ENCODE measurements around the gene ZFR. TPM values are rescaled to one million over a fixed set of nuclear protein-coding genes. Genes with fewer than 3 reads are reported as not detected.

ZFR gene
- total RNA-seq, 1 donor from 2014 or later = 131 TPM

DNA sequence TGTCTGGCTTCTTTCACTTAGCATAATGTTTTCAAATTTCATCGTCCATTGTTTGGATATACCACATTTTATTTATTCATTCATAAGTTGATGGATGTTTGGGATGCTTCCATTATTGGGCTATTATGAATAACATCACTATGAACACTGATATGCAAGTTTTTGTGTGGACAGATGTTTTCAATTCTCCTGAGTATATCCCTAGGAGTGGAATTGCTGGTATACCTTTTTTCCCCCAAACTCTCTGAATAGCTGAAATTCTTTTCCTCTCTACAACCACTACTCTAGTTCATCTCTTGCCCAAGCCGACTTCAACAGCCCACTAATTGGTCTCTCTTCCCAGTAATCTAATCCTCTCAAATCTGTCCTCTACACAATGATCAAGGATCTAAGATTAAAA lies 4.7 kb upstream of the ZFR start:
- Histone ChIP-seq H3K4me2 (no peak overlapping the region), H3K36me3 (no peaks in the 10 kb centered on the region), H3K9me3 (ENCODE audit: low read depth) (no peaks in the 10 kb centered on the region), H3K27ac (no peak overlapping the region), H3K4me3 (no peak overlapping the region), H3K27me3 (peaks cover 20% of the 10 kb centered on the region), H3K79me2 (ENCODE audit: low read depth) (peaks cover 2% of the 10 kb centered on the region), H3F3A (ENCODE audit: low read depth) (no peaks in the 10 kb centered on the region), H3K4me1 (no peaks in the 10 kb centered on the region), H2AFZ (replicated peaks) (no peak overlapping the region), H3K9ac (no peak overlapping the region), H4K20me1 (ENCODE audit: low read depth) (no peaks in the 10 kb centered on the region)
- Mint-ChIP-seq H3K36me3 (no peaks in the 10 kb centered on the region), H3K4me1 (peaks cover 9% of the 10 kb centered on the region), H3K27ac (no peak overlapping the region), H3K4me3 (no peak overlapping the region), H3K9me3 (no peaks in the 10 kb centered on the region), H3K27me3 (ENCODE audit: insufficient read depth, low read depth) (peaks cover 6% of the 10 kb centered on the region)
- TF ChIP-seq EZH2 (IDR thresholded peaks at IDR 0.05) (no peak), EZH2phosphoT487 (IDR thresholded peaks at IDR 0.05) (no peak)
- TF ChIP-seq, protein P1, sequence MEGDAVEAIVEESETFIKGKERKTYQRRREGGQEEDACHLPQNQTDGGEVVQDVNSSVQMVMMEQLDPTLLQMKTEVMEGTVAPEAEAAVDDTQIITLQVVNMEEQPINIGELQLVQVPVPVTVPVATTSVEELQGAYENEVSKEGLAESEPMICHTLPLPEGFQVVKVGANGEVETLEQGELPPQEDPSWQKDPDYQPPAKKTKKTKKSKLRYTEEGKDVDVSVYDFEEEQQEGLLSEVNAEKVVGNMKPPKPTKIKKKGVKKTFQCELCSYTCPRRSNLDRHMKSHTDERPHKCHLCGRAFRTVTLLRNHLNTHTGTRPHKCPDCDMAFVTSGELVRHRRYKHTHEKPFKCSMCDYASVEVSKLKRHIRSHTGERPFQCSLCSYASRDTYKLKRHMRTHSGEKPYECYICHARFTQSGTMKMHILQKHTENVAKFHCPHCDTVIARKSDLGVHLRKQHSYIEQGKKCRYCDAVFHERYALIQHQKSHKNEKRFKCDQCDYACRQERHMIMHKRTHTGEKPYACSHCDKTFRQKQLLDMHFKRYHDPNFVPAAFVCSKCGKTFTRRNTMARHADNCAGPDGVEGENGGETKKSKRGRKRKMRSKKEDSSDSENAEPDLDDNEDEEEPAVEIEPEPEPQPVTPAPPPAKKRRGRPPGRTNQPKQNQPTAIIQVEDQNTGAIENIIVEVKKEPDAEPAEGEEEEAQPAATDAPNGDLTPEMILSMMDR (IDR thresholded peaks at IDR 0.05) = no peak
- DNase-seq (ENCODE audit: low spot score) = no peak

DNA sequence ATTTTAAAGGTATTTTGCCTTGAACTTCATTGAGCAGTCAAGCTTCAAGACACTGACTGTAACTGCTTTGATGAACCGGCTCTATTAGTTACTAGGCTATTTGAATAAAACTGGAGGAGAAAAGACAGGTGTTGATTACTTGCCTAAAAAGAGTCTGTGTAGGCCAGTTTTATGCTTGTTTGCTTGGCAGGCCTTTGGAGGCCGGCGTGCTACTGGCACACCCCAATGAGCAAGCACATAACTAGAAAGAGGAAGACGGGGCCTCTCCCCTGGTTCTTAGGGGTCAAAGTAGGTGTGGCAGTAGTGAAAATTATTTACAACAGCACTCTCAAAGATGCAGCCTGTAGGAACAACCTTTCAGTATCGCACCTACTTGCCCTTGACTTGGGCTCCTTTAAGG lies 2.1 kb upstream of the ZFR start:
- Histone ChIP-seq H3K4me2 (no peak overlapping the region), H3K4me1 (peaks cover 14% of the 10 kb centered on the region), H3K4me3 (no peak overlapping the region), H3K27ac (no peak overlapping the region), H2AFZ (replicated peaks) (no peak overlapping the region), H3K36me3 (no peaks in the 10 kb centered on the region), H4K20me1 (ENCODE audit: low read depth) (peaks cover 20% of the 10 kb centered on the region), H3K79me2 (ENCODE audit: low read depth) (peaks cover 29% of the 10 kb centered on the region), H3K9ac (no peak overlapping the region), H3K27me3 (peaks cover 20% of the 10 kb centered on the region), H3F3A (ENCODE audit: low read depth) (peaks cover 6% of the 10 kb centered on the region), H3K9me3 (ENCODE audit: low read depth) (no peaks in the 10 kb centered on the region)
- no peak for DNase-seq (ENCODE audit: low spot score)
- Mint-ChIP-seq H3K27me3 (ENCODE audit: insufficient read depth, low read depth) (peaks cover 3% of the 10 kb centered on the region), H3K4me1 (peaks cover 24% of the 10 kb centered on the region), H3K36me3 (peaks cover 14% of the 10 kb centered on the region), H3K4me3 (peak overlapping the region; percentile 69), H3K27ac (no peak overlapping the region), H3K9me3 (no peaks in the 10 kb centered on the region)
- TF ChIP-seq, protein P1 (IDR thresholded peaks at IDR 0.05) = no peak
- TF ChIP-seq EZH2phosphoT487 (IDR thresholded peaks at IDR 0.05) (no peak), EZH2 (IDR thresholded peaks at IDR 0.05) (no peak)

DNA sequence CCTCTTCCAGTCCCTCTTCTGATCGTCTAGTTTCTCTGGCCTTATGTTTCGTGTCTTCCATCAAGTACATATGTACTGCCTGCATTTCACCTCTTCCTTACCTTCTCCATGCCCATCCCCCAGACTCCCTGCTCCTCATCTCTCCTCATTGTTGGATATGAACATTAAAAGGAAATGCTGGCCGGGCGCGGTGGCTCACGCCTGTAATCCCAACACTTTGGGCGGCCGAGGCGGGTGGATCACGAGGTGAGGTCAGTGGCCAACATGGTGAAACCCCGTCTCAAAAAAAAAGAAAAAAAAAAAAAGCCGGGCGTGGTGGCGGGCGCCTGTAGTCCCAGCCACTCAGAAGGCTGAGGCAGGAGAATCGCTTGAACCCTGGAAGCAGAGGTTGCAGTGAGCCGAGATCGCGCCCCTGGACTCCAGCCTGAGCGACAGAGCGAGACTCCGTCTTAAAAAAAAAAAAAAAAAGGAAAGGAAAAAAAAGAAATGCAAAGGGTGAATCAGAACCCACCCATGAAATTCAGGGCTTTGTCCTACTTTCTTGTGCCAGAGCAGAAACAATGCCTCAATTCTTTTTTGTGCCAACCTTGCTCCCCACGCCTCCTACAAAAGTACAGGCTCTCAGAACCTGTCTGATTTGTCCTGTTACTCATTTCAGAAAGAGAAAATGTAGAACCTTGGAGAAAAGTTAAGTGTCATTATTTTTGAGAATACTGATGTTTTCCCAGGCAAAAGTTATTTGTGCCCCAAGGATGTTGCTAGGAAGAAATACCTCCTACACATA lies 1.5 kb upstream of the ZFR start:
- peaks cover 18% of the 10 kb centered on the region for H3K36me3 Mint-ChIP-seq
- peak overlapping the region; percentile 95 for H3K4me3 Mint-ChIP-seq
- Histone ChIP-seq H3K9me3 (ENCODE audit: low read depth) (no peaks in the 10 kb centered on the region), H3K9ac (no peak overlapping the region), H2AFZ (replicated peaks) (no peak overlapping the region), H3K27me3 (peaks cover 20% of the 10 kb centered on the region), H3K4me1 (peaks cover 14% of the 10 kb centered on the region), H3K4me2 (peak overlapping the region; percentile 98), H3K36me3 (no peaks in the 10 kb centered on the region), H3F3A (ENCODE audit: low read depth) (peaks cover 6% of the 10 kb centered on the region), H3K27ac (no peak overlapping the region), H3K4me3 (peak overlapping the region; percentile 96), H3K79me2 (ENCODE audit: low read depth) (peaks cover 35% of the 10 kb centered on the region), H4K20me1 (ENCODE audit: low read depth) (peaks cover 26% of the 10 kb centered on the region)
- peaks cover 24% of the 10 kb centered on the region for H3K4me1 Mint-ChIP-seq
- TF ChIP-seq EZH2phosphoT487 (IDR thresholded peaks at IDR 0.05) (no peak), EZH2 (IDR thresholded peaks at IDR 0.05) (no peak)
- TF ChIP-seq, protein P1 (IDR thresholded peaks at IDR 0.05) = no peak
- H3K9me3 Mint-ChIP-seq = no peaks in the 10 kb centered on the region
- H3K27ac Mint-ChIP-seq = no peak overlapping the region
- H3K27me3 Mint-ChIP-seq (ENCODE audit: insufficient read depth, low read depth) = peaks cover 3% of the 10 kb centered on the region
- DNase-seq (ENCODE audit: low spot score) = no peak

All from neural progenitor cell (in vitro differentiated cells).